SK-N-SH treated with all-trans-retinoic acid at 6 μM for 48 hours (cell line): ENCODE data around the gene YES1.

ENCODE experiments used
- ATAC-seq: fragments of 200-7000 bp; cut with Tn5 transposase; 3 replicates; pipeline ENCODE4 v1.9.1; 2020; ENCODE audit warnings: mild to moderate bottlenecking, moderate library complexity
- ARNTL ChIP-seq: fragments of 450-650 bp; formaldehyde crosslinking; IDR thresholded peaks from 2 replicates; pipeline ENCODE4 v1.5.0; 2020; ENCODE audit warnings: low read depth, mild to moderate bottlenecking, moderate library complexity, borderline replicate concordance
- BACH2 ChIP-seq: fragments of 250-450 bp; sonication (Bioruptor Pico); IDR thresholded peaks from 2 replicates; pipeline ENCODE4 v1.9.0; 2021; ENCODE audit warnings: mild to moderate bottlenecking, borderline replicate concordance
- CSDC2 ChIP-seq: fragments of 250-450 bp; sonication (Bioruptor Pico); IDR thresholded peaks from 2 replicates; pipeline ENCODE4 v1.5.0; 2020; ENCODE audit warnings: mild to moderate bottlenecking, moderate library complexity
- GLIS3 ChIP-seq: fragments of 250-450 bp; sonication (Bioruptor Pico); IDR thresholded peaks from 2 replicates; pipeline ENCODE4 v1.5.0; 2020; ENCODE audit warnings: mild to moderate bottlenecking, moderate library complexity
- PPARA ChIP-seq: fragments of 250-450 bp; sonication (Bioruptor Pico); IDR thresholded peaks from 2 replicates; pipeline ENCODE4 v1.5.0; 2020; ENCODE audit warnings: mild to moderate bottlenecking, borderline replicate concordance
- RARB ChIP-seq: fragments of 250-450 bp; sonication (Bioruptor Pico); IDR thresholded peaks from 2 replicates; pipeline ENCODE4 v1.8.0; 2021; ENCODE audit warnings: mild to moderate bottlenecking, moderate library complexity
- SNAI2 ChIP-seq: fragments of 250-450 bp; sonication (Bioruptor Pico); IDR thresholded peaks from 2 replicates; pipeline ENCODE4 v1.5.0; 2020; ENCODE audit warnings: mild to moderate bottlenecking, moderate library complexity
- TCF4 ChIP-seq: fragments of 250-450 bp; sonication (Bioruptor Pico); IDR thresholded peaks from 2 replicates; pipeline ENCODE4 v1.8.0; 2021; ENCODE audit warnings: mild to moderate bottlenecking, moderate library complexity, borderline replicate concordance
- ZC3H10 ChIP-seq: fragments of 250-450 bp; sonication (Bioruptor Pico); IDR thresholded peaks from 2 replicates; pipeline ENCODE4 v1.5.1; 2021; ENCODE audit warnings: mild to moderate bottlenecking, moderate library complexity
- ZFP30 ChIP-seq: fragments of 450-650 bp; formaldehyde crosslinking; IDR thresholded peaks from 2 replicates; pipeline ENCODE4 v1.5.0; 2022; ENCODE audit warnings: mild to moderate bottlenecking, moderate library complexity
- ZNF565 ChIP-seq: fragments of 450-650 bp; formaldehyde crosslinking; conservative IDR thresholded peaks from 2 replicates; pipeline ENCODE4 v1.5.0; 2020; ENCODE audit warnings: low read depth, mild to moderate bottlenecking, moderate library complexity
- ZNF70 ChIP-seq: fragments of 450-650 bp; formaldehyde crosslinking; IDR thresholded peaks from 2 replicates; pipeline ENCODE4 v1.5.0; 2020; ENCODE audit warnings: mild to moderate bottlenecking, moderate library complexity
- ZNF8 ChIP-seq: fragments of 450-650 bp; formaldehyde crosslinking; IDR thresholded peaks from 2 replicates; pipeline ENCODE4 v1.5.0; 2020; ENCODE audit warnings: mild to moderate bottlenecking, moderate library complexity
- TF ChIP-seq, protein P1 (sequence below): fragments of 250-450 bp; sonication (Bioruptor Pico); IDR thresholded peaks from 2 replicates; pipeline ENCODE4 v1.5.1; 2020; ENCODE audit warnings: low read depth, mild to moderate bottlenecking, moderate library complexity
- TF ChIP-seq, protein P2 (sequence below): fragments of 250-450 bp; sonication (Bioruptor Pico); IDR thresholded peaks from 2 replicates; pipeline ENCODE4 v1.8.0; 2021; ENCODE audit warnings: low read depth, mild to moderate bottlenecking, moderate library complexity, borderline replicate concordance
- TF ChIP-seq, protein P3 (sequence below): fragments of 250-450 bp; sonication (Bioruptor Pico); IDR thresholded peaks from 2 replicates; pipeline ENCODE4 v1.8.0; 2020; ENCODE audit warnings: mild to moderate bottlenecking, moderate library complexity, borderline replicate concordance
- TF ChIP-seq, protein P4 (sequence below): fragments of 250-450 bp; sonication (Bioruptor Pico); IDR thresholded peaks from 2 replicates; pipeline ENCODE4 v1.5.0; 2020; ENCODE audit warnings: mild to moderate bottlenecking, moderate library complexity
- TF ChIP-seq, protein P5 (sequence below): fragments of 250-450 bp; sonication (Bioruptor Pico); IDR thresholded peaks from 2 replicates; pipeline ENCODE4 v1.5.1; 2021; ENCODE audit warnings: mild to moderate bottlenecking, moderate library complexity

YES1 gene

GRCh38 chr18:693466-694187, 118.4 kb downstream of the YES1 start:
- TF ChIP-seq, protein P1, sequence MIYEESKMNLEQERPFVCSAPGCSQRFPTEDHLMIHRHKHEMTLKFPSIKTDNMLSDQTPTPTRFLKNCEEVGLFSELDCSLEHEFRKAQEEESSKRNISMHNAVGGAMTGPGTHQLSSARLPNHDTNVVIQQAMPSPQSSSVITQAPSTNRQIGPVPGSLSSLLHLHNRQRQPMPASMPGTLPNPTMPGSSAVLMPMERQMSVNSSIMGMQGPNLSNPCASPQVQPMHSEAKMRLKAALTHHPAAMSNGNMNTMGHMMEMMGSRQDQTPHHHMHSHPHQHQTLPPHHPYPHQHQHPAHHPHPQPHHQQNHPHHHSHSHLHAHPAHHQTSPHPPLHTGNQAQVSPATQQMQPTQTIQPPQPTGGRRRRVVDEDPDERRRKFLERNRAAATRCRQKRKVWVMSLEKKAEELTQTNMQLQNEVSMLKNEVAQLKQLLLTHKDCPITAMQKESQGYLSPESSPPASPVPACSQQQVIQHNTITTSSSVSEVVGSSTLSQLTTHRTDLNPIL (CRISPR knock-in tag), result no peak
- TF ChIP-seq ZC3H10 (CRISPR knock-in tag) (no peak), ARNTL (CRISPR knock-in tag) (no peak), SNAI2 (CRISPR knock-in tag) (no peak), ZNF565 (CRISPR knock-in tag) (no peak), PPARA (no peak), RARB (CRISPR knock-in tag) (no peak)
- TF ChIP-seq, protein P2, sequence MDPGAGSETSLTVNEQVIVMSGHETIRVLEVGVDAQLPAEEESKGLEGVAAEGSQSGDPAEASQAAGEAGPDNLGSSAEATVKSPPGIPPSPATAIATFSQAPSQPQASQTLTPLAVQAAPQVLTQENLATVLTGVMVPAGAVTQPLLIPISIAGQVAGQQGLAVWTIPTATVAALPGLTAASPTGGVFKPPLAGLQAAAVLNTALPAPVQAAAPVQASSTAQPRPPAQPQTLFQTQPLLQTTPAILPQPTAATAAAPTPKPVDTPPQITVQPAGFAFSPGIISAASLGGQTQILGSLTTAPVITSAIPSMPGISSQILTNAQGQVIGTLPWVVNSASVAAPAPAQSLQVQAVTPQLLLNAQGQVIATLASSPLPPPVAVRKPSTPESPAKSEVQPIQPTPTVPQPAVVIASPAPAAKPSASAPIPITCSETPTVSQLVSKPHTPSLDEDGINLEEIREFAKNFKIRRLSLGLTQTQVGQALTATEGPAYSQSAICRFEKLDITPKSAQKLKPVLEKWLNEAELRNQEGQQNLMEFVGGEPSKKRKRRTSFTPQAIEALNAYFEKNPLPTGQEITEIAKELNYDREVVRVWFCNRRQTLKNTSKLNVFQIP, result no peak
- ATAC-seq, result no peak

GRCh38 chr18:692824-693223, 119.2 kb downstream of the YES1 start:
- ATAC-seq, result no peak
- no peak for TF ChIP-seq BACH2 (CRISPR knock-in tag)
- TF ChIP-seq ZNF8 (CRISPR knock-in tag), result no peak
- no peak for TF ChIP-seq GLIS3 (CRISPR knock-in tag)
- TF ChIP-seq ZC3H10 (CRISPR knock-in tag), result no peak
- TF ChIP-seq, protein P3, sequence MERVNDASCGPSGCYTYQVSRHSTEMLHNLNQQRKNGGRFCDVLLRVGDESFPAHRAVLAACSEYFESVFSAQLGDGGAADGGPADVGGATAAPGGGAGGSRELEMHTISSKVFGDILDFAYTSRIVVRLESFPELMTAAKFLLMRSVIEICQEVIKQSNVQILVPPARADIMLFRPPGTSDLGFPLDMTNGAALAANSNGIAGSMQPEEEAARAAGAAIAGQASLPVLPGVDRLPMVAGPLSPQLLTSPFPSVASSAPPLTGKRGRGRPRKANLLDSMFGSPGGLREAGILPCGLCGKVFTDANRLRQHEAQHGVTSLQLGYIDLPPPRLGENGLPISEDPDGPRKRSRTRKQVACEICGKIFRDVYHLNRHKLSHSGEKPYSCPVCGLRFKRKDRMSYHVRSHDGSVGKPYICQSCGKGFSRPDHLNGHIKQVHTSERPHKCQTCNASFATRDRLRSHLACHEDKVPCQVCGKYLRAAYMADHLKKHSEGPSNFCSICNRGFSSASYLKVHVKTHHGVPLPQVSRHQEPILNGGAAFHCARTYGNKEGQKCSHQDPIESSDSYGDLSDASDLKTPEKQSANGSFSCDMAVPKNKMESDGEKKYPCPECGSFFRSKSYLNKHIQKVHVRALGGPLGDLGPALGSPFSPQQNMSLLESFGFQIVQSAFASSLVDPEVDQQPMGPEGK (CRISPR knock-in tag), result no peak
- no peak for TF ChIP-seq ZFP30 (CRISPR knock-in tag)

DNA sequence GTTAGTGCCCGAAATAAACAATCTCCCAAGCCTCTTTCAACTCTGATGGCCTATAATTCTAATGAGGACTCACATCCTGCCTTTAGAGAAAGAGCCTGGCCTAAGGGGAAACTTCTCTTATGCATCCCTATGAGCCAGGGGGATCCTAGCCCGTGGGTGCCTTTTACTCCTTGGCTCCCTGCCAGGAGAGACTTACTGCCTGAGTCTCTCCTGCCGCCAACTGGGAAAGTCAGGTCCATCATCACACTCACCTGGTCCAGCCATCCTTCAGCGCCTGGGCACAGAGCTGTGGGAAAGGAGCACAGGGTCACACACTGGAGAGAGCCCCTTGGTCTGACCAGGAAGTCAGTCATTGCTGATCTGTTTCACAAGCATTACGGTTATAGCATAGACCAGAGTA, 123.7 kb downstream of the YES1 start:
- TF ChIP-seq CSDC2 (CRISPR knock-in tag) (no peak), ARNTL (CRISPR knock-in tag) (no peak), ZNF70 (CRISPR knock-in tag) (no peak), BACH2 (CRISPR knock-in tag) (no peak), PPARA (no peak), TCF4 (CRISPR knock-in tag) (no peak), ZC3H10 (CRISPR knock-in tag) (no peak), ZFP30 (CRISPR knock-in tag) (no peak), ZNF565 (CRISPR knock-in tag) (no peak)
- TF ChIP-seq, protein P4, sequence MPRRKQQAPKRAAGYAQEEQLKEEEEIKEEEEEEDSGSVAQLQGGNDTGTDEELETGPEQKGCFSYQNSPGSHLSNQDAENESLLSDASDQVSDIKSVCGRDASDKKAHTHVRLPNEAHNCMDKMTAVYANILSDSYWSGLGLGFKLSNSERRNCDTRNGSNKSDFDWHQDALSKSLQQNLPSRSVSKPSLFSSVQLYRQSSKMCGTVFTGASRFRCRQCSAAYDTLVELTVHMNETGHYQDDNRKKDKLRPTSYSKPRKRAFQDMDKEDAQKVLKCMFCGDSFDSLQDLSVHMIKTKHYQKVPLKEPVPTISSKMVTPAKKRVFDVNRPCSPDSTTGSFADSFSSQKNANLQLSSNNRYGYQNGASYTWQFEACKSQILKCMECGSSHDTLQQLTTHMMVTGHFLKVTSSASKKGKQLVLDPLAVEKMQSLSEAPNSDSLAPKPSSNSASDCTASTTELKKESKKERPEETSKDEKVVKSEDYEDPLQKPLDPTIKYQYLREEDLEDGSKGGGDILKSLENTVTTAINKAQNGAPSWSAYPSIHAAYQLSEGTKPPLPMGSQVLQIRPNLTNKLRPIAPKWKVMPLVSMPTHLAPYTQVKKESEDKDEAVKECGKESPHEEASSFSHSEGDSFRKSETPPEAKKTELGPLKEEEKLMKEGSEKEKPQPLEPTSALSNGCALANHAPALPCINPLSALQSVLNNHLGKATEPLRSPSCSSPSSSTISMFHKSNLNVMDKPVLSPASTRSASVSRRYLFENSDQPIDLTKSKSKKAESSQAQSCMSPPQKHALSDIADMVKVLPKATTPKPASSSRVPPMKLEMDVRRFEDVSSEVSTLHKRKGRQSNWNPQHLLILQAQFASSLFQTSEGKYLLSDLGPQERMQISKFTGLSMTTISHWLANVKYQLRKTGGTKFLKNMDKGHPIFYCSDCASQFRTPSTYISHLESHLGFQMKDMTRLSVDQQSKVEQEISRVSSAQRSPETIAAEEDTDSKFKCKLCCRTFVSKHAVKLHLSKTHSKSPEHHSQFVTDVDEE, result no peak
- TF ChIP-seq, protein P5, sequence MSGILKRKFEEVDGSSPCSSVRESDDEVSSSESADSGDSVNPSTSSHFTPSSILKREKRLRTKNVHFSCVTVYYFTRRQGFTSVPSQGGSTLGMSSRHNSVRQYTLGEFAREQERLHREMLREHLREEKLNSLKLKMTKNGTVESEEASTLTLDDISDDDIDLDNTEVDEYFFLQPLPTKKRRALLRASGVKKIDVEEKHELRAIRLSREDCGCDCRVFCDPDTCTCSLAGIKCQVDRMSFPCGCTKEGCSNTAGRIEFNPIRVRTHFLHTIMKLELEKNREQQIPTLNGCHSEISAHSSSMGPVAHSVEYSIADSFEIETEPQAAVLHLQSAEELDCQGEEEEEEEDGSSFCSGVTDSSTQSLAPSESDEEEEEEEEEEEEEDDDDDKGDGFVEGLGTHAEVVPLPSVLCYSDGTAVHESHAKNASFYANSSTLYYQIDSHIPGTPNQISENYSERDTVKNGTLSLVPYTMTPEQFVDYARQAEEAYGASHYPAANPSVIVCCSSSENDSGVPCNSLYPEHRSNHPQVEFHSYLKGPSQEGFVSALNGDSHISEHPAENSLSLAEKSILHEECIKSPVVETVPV, result no peak
- ATAC-seq, result no peak
